ENCODE data around the gene USP22.

Gene USP22

DNA sequence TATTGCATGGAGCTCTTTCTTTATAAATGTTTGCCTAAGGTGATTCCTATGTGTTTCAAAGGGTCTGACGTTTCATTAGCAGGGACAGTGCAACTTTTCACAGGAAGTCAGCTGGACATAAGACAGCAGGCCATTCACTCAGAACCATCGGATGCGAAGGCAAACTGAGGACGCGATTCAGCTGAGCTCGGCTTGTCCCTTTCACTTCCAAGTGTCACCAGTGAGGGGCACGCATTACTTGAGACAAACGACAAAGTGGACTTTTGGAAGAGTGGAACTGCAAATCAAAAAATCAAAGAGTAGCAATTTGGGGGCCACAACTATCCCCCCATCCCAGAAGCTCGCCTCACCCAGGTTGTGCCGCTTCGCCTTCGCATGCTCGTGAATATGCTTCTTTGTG lies 14.6 kb downstream of the USP22 start:
- no peak for DNase-seq
- H3K4me3 ChIP-seq (ENCODE audit: low read depth, low read length), result no peak overlapping the region
- H3K4me1 ChIP-seq, result no peaks in the 10 kb centered on the region
- no peaks in the 10 kb centered on the region for H3K27me3 ChIP-seq
- no peaks in the 10 kb centered on the region for H3K9me3 ChIP-seq
- no peak for TF ChIP-seq CTCF (IDR thresholded peaks at IDR 0.05; ENCODE audit: low read depth, low read length)
- H3K36me3 ChIP-seq, result peaks cover 50% of the 10 kb centered on the region

DNA sequence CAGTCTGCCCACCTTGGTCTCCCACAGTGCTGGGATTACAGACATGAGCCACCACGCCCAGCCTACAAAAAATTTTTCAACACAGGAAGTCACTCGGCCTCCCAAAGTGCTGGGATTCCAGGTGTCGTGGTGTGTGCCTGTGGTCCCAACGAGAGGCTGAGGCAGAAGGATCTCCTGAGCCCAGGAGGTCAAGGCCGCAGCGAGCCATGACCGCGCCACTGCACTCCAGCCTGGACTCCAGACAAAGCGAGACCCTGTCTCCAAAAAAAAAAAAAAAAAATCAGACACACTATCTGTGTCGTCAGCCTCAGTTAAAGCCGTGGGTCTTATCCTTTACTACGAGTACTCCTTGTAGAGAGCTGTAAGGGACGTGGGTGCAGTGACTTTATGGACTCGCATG lies 15.8 kb downstream of the USP22 start:
- DNase-seq, result no peak
- TF ChIP-seq CTCF (IDR thresholded peaks at IDR 0.05; ENCODE audit: low read depth, low read length), result no peak
- H3K27me3 ChIP-seq, result no peaks in the 10 kb centered on the region
- no peaks in the 10 kb centered on the region for H3K4me1 ChIP-seq
- no peaks in the 10 kb centered on the region for H3K9me3 ChIP-seq
- peaks cover 45% of the 10 kb centered on the region for H3K36me3 ChIP-seq
- no peak overlapping the region for H3K4me3 ChIP-seq (ENCODE audit: low read depth, low read length)

DNA sequence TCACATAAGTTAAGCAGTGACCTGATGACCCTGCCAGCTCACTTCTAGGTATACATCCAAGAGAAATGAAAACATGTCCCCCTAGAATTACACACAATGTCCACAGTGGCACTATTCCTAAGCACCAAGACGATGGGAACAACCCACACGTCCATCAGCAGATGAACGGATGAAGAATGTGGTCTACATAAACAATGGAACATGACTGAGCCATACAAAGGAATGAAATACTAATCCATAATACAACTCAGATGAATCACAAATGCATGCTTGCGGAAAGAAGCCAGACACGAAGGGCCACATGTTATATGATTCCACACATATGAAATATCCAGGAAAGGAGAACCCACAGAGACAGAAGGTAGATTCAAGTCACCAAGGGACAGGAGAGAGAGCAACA lies 17.4 kb downstream of the USP22 start:
- no peak for DNase-seq
- peaks cover 56% of the 10 kb centered on the region for H3K36me3 ChIP-seq

DNA sequence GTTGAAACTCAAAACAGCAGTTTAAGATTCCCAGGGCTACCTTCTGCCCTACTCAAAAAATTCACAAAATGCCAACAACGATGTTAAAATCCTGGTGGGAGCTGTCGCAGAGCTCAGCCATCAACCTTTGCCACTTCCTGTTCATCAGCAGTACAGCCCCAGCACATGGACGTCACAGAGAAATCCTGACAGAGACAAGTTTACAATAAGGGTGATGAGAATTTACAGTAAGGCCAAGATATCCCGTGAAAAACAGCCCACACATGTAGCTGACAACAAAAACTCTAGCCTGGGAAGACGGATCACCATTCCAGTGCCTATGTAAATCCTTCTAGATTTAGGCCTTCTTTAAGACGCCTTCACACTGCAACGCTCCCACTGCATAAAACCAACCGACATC lies 18.8 kb downstream of the USP22 start:
- Histone ChIP-seq H3K27me3 (no peaks in the 10 kb centered on the region), H3K4me3 (ENCODE audit: low read depth, low read length) (no peak overlapping the region), H3K9me3 (no peaks in the 10 kb centered on the region), H3K36me3 (peaks cover 68% of the 10 kb centered on the region), H3K4me1 (no peaks in the 10 kb centered on the region)
- TF ChIP-seq CTCF (IDR thresholded peaks at IDR 0.05; ENCODE audit: low read depth, low read length), result no peak
- no peak for DNase-seq

More for the DNA sequence above, 17.4 kb downstream of the USP22 start:
- no peaks in the 10 kb centered on the region for H3K9me3 ChIP-seq
- H3K27me3 ChIP-seq, result no peaks in the 10 kb centered on the region
- no peak overlapping the region for H3K4me3 ChIP-seq (ENCODE audit: low read depth, low read length)
- no peaks in the 10 kb centered on the region for H3K4me1 ChIP-seq
- TF ChIP-seq CTCF (IDR thresholded peaks at IDR 0.05; ENCODE audit: low read depth, low read length), result no peak

GRCh38 chr17:21021208-21021803 lies 21.5 kb downstream of the USP22 start:
- no peak for DNase-seq
- TF ChIP-seq CTCF (IDR thresholded peaks at IDR 0.05; ENCODE audit: low read depth, low read length), result no peak
- no peak overlapping the region for H3K4me3 ChIP-seq (ENCODE audit: low read depth, low read length)
- no peaks in the 10 kb centered on the region for H3K27me3 ChIP-seq
- H3K9me3 ChIP-seq, result no peaks in the 10 kb centered on the region
- H3K4me1 ChIP-seq, result no peaks in the 10 kb centered on the region
- H3K36me3 ChIP-seq, result peaks cover 74% of the 10 kb centered on the region

GRCh38 chr17:21020622-21021021 lies 22.2 kb downstream of the USP22 start:
- no peak for DNase-seq
- H3K27me3 ChIP-seq, result no peaks in the 10 kb centered on the region
- H3K4me3 ChIP-seq (ENCODE audit: low read depth, low read length), result no peak overlapping the region
- no peak for TF ChIP-seq CTCF (IDR thresholded peaks at IDR 0.05; ENCODE audit: low read depth, low read length)
- peaks cover 74% of the 10 kb centered on the region for H3K36me3 ChIP-seq
- no peaks in the 10 kb centered on the region for H3K9me3 ChIP-seq
- H3K4me1 ChIP-seq, result no peaks in the 10 kb centered on the region

Measured in BE2C (cell line).